GM21447 (cell line): ENCODE measurements around the gene LIPC.

Experiments used
- ATAC-seq: cut with Tn5 transposase; IDR thresholded peaks from one replicate; pipeline ENCODE4 v1.9.1; 2021; ENCODE audit not compliant: unreplicated experiment

LIPC gene

DNA sequence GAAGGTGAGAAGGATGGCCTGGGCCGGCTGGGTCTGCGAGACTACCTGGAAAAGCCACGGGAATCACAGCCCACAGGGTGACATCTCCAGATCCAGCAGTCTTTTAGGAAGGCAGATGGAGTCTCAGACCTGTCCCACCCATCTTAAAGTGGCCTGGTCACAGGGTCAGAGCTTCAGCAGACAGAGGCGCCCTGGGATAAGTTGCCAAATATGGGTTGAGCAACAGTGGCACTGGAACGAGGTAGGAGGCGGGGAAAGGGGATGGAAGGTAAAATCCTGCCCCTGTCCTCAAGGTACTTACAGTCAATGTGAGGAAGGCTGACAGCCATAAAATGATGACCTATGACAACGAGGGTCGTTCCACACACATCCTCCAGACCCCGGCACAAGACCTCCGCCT is 80.7 kb downstream of the LIPC start:
- ATAC-seq = no peak

DNA sequence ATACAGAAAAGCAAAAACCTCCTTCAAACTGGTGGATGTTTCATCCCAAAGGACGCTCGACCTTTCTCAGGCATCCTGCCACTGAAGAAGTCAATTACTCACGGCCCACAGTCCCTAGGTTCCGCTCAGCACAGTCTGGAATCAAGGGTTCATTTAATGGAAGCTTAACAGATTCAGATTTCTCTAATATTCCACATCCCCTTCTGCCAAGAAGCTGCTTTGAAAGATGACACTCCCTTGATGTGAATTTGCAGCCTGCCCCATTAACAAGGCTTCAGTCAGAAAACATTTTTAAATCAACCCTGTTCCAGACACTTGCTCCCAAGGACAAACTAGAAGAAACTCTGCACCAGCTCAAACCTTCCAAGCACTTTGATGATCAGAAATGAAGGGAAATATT is 81.2 kb downstream of the LIPC start:
- no peak for ATAC-seq

DNA sequence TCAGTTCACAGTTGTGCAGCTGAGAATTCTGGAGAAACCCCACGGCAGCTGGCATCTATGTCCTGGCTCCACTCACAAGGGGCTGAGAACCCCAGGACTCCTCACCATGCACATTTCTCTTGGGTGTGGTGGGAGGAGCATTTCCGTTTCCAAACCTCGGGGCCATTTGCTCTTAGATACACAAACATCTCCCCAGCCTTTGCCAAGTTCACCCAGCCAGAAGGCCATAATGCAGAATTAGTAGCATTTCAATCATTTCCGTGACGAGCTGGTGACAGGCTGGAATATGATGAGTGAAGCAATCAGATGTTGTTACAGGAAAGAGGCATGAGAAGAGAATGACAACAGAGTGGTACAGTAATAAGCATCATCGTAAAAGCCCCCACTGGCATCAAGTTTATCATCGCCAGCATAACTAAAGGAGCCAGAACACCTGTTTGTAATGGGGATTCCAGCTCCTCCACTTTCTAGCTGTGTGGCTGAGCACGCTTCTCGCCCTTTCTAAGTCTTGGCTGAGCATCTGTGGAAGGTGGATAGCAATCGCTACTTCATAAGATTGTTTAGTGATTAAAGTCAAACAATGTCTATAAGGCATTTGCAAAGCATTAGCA is 82.0 kb downstream of the LIPC start:
- ATAC-seq = no peak

DNA sequence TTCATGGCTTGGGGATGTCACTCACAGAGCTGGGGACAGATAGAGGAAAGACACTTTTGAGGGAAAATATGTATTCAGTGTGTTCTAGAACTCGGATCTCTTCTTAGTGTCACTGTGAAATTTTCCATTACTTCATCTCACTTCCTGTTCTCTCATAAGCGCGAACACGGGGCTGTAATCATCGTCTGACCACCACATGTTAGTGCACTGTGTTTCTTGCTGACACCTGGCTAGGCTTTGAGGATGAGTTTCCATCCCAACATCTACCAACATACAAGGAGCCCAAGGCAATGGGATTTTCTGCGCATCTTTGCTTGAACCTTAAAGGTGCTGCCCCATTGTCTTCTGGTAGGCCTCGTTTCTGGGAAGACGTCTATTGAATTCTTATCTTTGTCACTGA is 84.0 kb downstream of the LIPC start:
- ATAC-seq = no peak

DNA sequence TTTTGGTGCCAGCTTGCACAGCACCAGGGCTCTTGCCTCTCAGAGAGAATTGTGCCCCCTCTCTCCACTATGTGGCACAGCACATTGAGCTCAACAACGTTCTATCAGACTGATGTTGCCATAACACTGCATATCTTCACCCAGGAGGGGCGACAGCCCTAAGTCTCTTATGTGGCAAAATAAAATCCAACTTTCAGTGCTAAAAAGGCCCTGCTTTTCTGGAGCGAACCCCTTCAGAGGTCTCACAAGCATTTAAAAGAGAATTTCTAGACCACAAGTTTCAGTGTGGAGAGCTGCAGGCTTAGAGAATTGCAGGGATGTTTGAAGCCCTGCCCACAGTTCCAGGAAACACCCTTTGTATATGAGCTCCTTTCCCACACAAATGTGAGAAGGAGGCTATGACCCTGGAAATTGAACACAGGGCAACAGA is 85.5 kb downstream of the LIPC start:
- no peak for ATAC-seq

DNA sequence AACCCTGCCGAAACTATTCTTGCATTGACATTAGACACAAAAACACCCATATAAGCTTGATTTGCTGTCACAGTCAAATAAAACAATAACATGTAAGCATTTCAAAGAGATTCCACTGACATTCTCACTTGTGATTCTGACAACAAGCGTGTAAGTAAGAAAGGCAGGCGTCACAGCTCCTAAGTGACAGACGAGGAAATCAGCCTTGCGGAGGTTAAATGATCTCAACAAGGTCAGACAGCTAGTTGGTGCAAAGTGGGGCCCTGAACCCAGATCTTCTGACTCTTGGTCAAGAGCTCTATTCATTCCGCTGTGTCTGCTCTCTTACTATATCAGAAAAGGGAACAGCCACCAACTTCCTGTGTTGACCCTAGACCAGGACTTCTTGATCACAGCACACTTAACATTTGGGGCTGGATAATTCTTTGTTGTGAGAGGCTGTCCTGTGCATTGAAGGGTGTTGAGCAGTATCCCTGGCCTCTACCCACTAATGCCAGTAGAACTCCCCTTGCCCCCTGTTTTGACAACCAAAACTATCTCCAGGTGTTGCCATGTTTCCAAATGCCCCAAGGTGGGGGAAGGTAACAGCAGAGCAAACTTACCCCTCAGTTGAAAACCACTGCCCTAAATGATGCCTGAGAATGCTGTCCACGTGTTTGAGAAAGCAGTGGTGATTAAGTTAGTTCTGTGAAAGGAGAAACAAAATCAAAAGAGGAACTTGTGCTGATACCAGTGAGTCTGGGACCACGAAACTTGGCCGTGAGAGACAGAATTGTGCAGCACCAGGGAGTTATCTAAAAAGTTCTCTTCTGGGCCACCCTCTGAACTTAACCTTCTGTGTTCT is 86.1 kb downstream of the LIPC start:
- ATAC-seq = no peak

DNA sequence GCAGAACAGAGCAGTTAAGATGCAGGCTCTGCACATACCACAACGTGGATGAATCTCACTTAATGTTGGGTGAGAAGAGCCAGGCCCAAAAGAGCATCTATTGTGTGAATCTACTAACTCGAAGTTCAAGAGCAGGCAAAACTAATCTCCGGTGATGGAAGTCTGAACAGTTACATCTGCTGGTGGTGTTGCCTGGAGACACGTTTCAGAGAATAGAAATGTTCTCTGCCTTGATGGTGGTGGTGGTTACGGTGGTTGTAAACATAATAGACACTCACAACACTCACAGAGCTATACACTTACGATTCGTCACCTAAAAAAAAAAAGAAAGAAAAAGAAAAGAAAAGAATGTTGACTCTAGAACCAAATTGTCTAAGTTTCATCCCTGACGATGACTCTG is 86.8 kb downstream of the LIPC start:
- ATAC-seq = no peak

DNA sequence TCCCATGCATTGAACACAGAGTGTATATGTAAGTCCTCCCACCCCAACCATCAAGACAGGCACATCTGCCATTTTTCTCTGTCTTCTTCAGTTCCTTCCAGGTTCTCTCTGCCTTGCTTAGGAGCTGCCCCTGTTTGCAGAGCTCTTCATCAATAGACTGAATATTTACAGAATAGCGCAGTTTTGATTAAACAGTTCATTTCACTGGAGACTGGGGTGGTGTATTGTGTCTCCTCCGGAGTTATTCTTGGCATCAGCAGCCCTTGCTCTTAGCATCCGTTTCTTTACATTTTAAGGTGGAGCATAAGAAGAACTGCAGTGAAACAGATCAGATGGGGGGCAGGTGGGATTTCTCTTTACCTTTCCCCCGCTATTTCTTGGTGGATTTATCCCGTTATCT is 87.7 kb downstream of the LIPC start:
- ATAC-seq = no peak

DNA sequence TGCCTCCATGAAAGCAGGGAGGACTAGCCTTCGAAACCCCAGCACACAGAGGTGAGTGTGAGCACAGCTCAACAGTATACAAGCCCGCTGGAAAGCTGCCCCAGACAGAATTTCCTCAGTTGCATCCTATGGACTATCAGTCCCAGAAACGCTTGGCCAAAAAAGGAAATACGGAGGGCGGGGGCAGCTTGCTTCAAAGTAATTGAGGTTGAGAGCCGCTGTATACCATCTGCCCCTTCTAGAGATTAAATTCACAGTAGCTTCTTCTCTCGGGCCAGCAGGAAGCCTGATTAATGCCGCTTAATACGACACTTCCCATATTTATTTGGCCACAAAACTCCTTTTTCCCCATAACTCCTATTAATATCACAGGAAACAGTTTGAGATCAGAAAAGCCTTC is 88.7 kb downstream of the LIPC start:
- no peak for ATAC-seq

DNA sequence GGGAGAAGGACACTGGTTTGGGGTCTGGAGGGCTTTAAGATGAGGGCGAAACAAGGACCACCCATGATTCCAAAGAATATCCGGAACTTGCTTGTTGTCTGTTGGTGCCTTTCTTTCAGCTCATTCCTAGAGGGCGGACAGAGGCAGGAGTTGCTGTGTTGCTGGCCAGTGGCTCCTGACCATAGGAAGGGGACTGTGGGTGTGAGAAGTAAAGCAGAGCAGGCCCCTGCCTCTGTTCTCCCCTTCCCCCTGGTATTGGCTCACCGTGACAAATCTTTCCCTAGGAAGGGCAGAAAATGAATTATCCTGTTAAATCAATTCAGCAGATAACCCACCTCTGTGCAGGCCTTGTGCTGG is 89.1 kb downstream of the LIPC start:
- no peak for ATAC-seq

DNA sequence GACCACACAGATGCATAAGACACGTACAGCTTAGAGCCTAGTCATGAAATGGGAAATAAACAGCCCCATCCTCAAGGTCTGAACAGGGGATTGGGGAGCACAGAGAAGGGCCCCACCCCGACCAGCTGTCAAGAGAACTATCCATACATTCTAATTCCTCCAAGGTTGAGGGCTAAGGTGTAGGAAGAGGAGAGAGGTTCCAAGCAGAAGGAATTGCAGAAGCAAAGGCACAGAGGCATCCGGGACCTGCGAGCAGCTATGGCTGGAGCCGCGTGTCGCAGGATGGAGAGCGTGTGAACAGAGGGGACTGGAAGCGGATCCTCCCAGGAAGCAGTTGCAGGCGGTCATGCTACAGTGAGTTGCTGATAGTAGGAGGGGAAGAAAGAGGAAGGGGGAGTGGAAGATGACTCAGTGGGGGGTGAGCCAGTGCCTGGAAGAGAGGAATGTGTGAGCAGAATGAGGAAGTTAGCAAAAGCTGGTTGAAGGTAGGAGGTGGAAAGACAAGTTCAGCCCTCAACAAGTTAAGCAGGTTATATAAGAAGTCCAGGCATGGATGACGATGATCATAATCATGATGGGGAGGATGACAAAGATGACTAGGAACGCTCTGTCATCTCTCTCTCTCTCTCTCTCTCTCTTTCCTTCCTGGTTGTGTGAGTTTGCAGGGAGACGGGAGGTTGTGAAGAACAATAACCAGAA is 89.7 kb downstream of the LIPC start:
- ATAC-seq = no peak

DNA sequence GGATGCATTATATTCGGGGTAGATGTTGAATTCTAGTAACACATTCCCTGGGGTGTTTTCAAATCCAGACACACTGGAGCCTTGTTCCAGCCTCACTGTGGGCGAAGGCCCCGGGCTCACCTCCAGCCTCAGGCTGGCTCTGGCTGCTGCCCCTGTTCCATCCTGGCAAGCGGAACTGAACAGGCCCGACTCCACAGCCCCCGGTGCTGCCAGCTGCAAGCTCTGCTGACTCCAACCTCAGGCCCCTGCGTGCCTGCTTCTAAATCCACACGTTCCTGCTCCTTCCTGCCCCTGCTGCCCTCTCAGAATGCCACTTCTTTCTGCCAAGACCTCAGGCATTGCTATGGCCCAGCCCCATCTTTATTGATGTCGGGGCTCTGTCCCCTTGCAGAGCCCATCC is 90.6 kb downstream of the LIPC start:
- ATAC-seq = no peak

DNA sequence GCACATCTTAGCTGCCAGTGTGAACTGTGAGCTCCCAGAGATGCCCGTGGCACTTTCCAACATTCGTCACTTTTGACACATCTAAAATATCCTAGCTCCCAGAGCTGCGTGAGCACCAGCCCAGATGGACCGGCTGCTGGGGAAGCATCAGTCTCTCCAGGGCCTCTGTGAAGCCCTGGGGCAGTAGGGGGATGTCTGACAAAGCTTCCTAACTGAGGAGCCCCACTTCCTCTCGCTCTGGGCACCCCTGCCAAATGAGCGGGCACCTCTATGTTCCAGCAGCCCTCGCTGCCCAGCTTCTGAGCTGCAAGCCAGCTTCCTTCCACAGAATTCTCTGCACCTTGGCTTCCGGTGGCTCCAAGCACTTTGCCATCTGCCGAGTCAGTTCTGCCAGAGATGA is 91.1 kb downstream of the LIPC start:
- ATAC-seq = no peak

DNA sequence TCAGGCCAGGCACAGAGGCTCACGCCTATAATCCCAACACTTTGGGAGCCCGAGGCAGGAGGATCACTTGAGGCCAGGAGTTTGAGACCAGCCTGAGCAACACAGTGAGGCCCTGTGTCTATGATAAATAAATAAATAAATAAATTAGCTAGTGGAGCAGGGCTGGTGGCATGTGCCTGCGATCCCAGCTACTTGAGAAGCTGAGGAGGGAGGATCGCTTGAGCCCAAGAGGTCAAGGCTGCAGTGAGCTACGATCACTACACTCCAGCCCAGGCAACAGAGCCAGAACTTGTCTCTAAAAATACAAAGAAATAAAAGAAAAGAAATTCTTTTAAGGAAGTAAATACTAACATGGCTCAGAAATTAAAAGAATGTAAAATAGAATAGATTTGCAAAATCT is 91.8 kb downstream of the LIPC start:
- ATAC-seq = no peak

DNA sequence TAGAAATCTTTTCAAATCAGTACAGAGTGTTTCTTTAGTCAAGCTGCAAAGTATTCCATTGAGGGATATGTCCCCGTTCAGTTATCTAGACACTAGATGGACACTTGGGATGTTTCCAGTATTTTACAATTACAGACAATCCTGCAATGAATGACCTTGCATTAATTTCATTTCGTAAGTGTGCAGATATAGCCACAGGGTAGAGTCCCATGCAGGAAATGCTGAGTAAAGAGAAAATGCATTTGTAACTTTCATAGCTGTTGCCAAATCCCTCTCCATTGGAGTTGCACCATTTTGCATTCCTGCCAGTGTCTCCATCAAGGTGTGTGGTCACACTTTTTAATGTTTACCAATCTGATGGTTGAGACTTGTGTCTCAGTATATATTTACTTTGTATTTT is 92.5 kb downstream of the LIPC start:
- no peak for ATAC-seq

DNA sequence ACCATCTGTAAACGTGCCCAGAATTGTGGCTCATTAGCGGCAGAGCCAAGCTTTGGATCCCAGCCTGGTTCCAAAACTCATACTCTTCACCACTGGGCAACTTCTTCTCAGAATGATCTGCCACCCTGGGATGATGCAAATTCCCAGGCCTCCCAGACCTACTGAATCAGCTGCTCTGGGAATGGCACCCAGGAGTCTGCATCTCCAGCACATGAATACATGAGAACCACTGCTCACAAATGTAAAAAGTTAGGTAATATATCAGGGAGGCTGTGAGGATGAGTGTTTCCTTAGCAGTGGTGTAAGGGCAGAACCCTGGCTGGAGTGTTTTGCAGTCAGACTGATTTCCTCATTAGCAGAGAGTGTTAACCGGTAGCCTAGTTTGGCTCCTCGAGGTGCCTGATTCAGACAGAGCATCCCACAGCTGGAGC is 94.2 kb downstream of the LIPC start:
- ATAC-seq = no peak

DNA sequence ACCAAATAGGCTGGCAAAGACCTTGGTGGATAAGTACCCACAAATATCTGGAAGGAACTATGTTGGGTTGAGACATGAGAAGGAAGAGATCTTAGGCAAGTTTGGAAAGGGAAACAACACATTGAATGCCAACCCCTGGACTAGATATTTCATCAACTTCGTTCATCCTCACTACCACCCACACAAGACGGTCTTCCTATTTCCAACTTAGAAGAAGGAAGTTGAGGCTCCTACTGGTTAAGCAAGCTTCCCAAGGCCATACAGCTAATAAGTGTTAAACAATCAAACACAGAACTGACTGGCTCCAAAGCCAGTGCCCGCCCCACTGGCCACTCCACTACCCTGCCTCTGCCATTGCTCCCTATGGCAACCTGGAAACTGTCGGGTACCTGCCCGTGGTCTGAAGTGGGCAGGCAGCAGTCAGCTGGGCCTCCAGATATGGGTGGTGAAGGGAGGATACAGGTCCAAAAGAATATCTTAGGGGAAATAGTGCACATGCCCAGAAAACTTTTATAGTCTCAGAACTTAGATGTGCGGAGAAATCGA is 94.9 kb downstream of the LIPC start:
- ATAC-seq = no peak

DNA sequence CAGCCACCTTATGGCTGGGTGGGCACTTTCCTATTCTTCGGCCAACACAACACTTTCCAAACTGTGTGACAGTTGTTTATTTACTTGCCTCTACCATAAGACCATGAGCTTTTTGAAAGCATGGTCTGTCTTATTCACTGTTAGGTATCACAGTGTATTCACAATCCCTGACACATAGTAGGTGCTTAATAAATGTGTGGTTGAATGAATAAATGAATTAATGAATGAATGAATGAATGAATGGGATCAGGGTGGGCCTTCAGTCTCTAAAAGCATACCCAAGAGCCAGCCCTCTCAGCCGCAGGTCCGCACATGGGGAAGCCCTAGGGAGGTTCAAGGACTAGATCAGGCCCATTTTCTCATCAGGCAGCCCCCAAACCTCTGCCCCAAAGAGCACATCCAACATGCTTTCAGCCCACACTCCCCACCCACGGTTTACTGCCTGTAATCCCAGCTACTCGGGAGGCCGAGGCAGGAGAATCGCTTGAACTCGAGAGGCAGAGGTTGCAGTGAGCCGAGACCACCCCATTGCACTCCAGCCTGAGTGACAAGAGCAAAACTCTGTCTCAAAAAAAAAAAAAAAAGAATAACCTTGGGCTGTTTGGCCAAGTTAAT is 95.9 kb downstream of the LIPC start:
- ATAC-seq = no peak

DNA sequence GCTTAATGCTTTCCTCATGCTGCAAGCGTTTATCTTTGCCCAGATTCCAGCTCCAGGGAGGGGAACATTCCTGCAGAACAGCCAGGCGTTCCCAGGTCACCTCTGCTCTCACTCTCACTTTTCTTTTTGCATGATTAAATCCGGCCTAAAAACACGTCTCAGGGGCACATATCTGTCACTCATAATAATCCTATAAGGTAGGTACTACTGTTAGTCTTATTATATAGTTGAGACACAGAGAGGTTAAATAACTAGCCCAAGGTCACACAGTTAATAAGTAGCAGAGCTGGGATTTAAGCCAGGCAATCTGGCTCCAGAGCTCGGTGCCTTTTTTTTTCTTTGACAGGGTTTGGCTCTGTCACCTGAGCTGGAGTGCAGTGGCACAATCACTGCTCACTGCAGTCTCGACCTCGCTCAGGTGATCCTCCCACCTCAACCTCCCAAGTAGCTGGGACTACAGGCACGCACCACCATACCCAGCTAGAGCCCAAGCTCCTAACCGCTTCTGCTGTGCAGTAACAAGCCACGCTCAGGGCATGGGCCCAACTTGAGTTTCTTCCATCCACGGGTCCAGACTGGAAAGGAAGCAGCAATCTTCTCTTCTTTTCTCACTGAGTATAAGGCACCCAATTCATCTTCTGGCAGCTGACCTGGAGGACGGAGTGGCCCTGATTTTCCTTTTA is 96.5 kb downstream of the LIPC start:
- no peak for ATAC-seq

DNA sequence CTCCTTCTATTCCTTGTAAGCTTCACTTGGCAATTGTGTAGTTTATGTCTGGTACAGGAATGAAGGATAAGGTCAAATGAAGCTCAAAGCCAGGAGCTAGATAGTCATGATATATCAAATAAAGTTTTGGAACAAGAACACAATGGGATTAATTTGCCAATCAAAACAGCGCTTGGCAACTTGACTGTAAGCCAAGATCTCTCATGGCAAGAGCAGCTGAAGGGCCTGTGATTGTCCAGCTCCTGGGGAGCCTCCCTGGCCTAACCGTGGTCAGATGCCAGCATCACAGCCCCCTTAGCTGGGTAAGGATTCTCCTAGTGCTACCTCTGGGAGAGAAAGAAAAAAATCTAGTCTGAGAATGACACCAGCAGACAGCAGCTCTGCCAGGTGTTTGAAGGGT is 97.2 kb downstream of the LIPC start:
- ATAC-seq = no peak

DNA sequence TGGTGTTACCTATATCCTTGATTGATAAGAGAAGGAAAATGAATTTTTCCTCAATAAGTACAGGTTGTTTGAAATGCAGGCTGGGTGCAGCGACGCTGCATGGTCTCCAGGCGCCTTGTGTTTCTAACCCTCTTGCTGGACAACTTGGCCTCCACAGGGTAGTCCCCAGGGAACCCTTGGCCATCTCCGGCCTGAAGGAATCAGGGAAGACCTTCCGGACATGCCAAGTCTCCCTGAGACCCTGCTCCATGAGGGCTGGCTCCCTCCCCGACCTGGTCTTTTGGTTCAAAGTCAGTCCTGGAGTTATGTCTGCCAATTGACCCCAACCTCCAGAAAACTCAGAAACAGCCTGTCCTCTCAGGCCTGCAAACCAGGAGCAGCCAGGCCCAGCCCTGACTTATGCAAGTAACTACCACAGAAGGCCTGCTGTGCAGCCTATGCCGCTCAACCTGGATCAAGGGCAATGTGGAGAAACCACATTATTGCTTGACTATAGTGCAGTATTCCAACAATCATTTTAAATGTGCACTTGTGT is 98.3 kb downstream of the LIPC start:
- no peak for ATAC-seq
